ENCODE measurements around the gene CAB39. TPM values are rescaled to one million over a fixed set of nuclear protein-coding genes. Genes with fewer than 3 reads are reported as not detected.

Gene CAB39
- total RNA-seq (2014; rRNA removed; shearing (Covaris generic)), result 72.1 and 76.8 TPM in 2 replicates

GRCh38 chr2:230712443-230713330 lies at the start of gene CAB39:
TSS of gene CAB39 (plus strand) at chr2:230712842. CDS start at chr2:230760002, 47,160 bp downstream.
- DNase-seq (ENCODE audit: low read depth), result peak; percentile 93

GRCh38 chr2:230664128-230664527 lies 48.5 kb upstream of the CAB39 start:
- DNase-seq (ENCODE audit: low read depth), result peak; percentile 69

- DNase-seq (ENCODE audit: low read depth), result no peak
Measured at GRCh38 chr2:230664844-230665243, 47.8 kb upstream of the CAB39 start.

GRCh38 chr2:230665263-230665691 lies 47.4 kb upstream of the CAB39 start:
- no peak for DNase-seq (ENCODE audit: low read depth)

GRCh38 chr2:230666446-230666845 lies 46.2 kb upstream of the CAB39 start:
- peak; percentile 20 for DNase-seq (ENCODE audit: low read depth)

GRCh38 chr2:230666885-230667712 lies 45.5 kb upstream of the CAB39 start:
- peak; percentile 76 for DNase-seq (ENCODE audit: low read depth)

GRCh38 chr2:230668184-230668938 lies 44.3 kb upstream of the CAB39 start:
- DNase-seq (ENCODE audit: low read depth), result peak; percentile 68

GRCh38 chr2:230668939-230669303 lies 43.7 kb upstream of the CAB39 start:
- DNase-seq (ENCODE audit: low read depth), result no peak

- no peak for DNase-seq (ENCODE audit: low read depth)
Measured at GRCh38 chr2:230669386-230669950, 43.2 kb upstream of the CAB39 start.

- peak; percentile 43 for DNase-seq (ENCODE audit: low read depth)
Measured at GRCh38 chr2:230671117-230671516, 41.5 kb upstream of the CAB39 start.

GRCh38 chr2:230672836-230673235 lies 39.8 kb upstream of the CAB39 start:
- no peak for DNase-seq (ENCODE audit: low read depth)

GRCh38 chr2:230674401-230674800 lies 38.2 kb upstream of the CAB39 start:
- no peak for DNase-seq (ENCODE audit: low read depth)

- no peak for DNase-seq (ENCODE audit: low read depth)
Measured at GRCh38 chr2:230674966-230675672, 37.5 kb upstream of the CAB39 start.

GRCh38 chr2:230676546-230676945 lies 36.1 kb upstream of the CAB39 start:
- no peak for DNase-seq (ENCODE audit: low read depth)

GRCh38 chr2:230677201-230677946 lies 35.3 kb upstream of the CAB39 start:
- DNase-seq (ENCODE audit: low read depth), result peak; percentile 24

GRCh38 chr2:230678018-230678417 lies 34.6 kb upstream of the CAB39 start:
- DNase-seq (ENCODE audit: low read depth), result no peak

- DNase-seq (ENCODE audit: low read depth), result no peak
Measured at GRCh38 chr2:230678451-230678850, 34.2 kb upstream of the CAB39 start.

- DNase-seq (ENCODE audit: low read depth), result peak; percentile 67
Measured at GRCh38 chr2:230680463-230681170, 32.0 kb upstream of the CAB39 start.

GRCh38 chr2:230681171-230681545 lies 31.5 kb upstream of the CAB39 start:
- DNase-seq (ENCODE audit: low read depth), result no peak

GRCh38 chr2:230682546-230682945 lies 30.1 kb upstream of the CAB39 start:
- DNase-seq (ENCODE audit: low read depth), result no peak
